GM12878 (cell line): ENCODE results near the gene TANC1. TPM values are rescaled to one million over a fixed set of nuclear protein-coding genes. Genes with fewer than 3 reads are reported as not detected.

Experiments used
- ATAC-seq: fragments of 200-7000 bp; cut with Tn5 transposase; 3 replicates; pipeline ENCODE4 v1.9.1; 2020; ENCODE audit warnings: mild to moderate bottlenecking, moderate library complexity
- BruUV-seq: library from RNA; stranded (reverse); fragments of 400-500 nt; replicated peaks from 2 replicates; lab custom pipeline; 2021; lab: Mats Ljungman, UMichigan
- CTCF ChIA-PET: fragments of 300-600 bp; sonication (Branson Sonifier 250); formaldehyde crosslinking; extraction: SDS; loops from one replicate; lab custom pipeline; 2021; ENCODE audit warnings: inconsistent platforms; lab: Yijun Ruan, JAX
- POLR2A ChIA-PET: fragments of 350-600 bp; formaldehyde crosslinking; extraction: SDS; loops from one replicate; lab custom pipeline; 2021; ENCODE audit warnings: inconsistent platforms; lab: Charles Lee
- RAD21 ChIA-PET: fragments of 300-600 bp; sonication (Branson Sonifier 250); formaldehyde crosslinking; loops from one replicate; lab custom pipeline; 2023; ENCODE audit warnings: antibody characterized with exemption; ENCODE audit not compliant: unreplicated experiment; lab: Charles Lee
- SMC1A ChIA-PET: fragments of 300-600 bp; sonication (Branson Sonifier 250); formaldehyde crosslinking; loops from one replicate; lab custom pipeline; 2023; ENCODE audit not compliant: unreplicated experiment, uncharacterized antibody; lab: Charles Lee
- DNase-seq: peaks from one replicate; pipeline ENCODE4 v3.0.0-alpha.2; 2011; ENCODE audit warnings: low read depth, low spot score
- FAIRE-seq: peaks from 3 replicates; lab custom pipeline; 2011; peaks lifted over from hg19 to GRCh38; lab: Jason Lieb, UNC
- H2AFZ ChIP-seq: 2 replicates; pipeline ENCODE4 v1.6.0; 2011; ENCODE audit warnings: low read depth, low read length, control low read depth; ENCODE audit not compliant: control insufficient read depth
- H3K27ac ChIP-seq: 2 replicates; pipeline ENCODE4 v1.5.1; 2011; ENCODE audit warnings: control low read depth; ENCODE audit not compliant: control insufficient read depth, insufficient read depth
- H3K27me3 ChIP-seq, 2 experiments: replicated peaks in 1 of 2; 2 replicates each; pipeline versions ENCODE4 v1.6.0 to v1.6.1; 2011; ENCODE audit warnings: low read length in 1 of 2; ENCODE audit not compliant: control insufficient read depth in 2 of 2, insufficient read depth in 2 of 2
- H3K36me3 ChIP-seq, 2 experiments: 2 replicates each; pipeline ENCODE4 v1.5.1; 2011; ENCODE audit warnings: low read length in 1 of 2; ENCODE audit not compliant: control insufficient read depth in 2 of 2, insufficient read depth in 2 of 2
- H3K4me1 ChIP-seq: 2 replicates; pipeline ENCODE4 v1.6.1; 2011; ENCODE audit warnings: mild to moderate bottlenecking, low read length, moderate library complexity, mixed read lengths; ENCODE audit not compliant: control insufficient read depth, insufficient read depth
- H3K4me2 ChIP-seq: 2 replicates; pipeline ENCODE4 v1.6.0; 2011; ENCODE audit warnings: control low read depth; ENCODE audit not compliant: control insufficient read depth, insufficient read depth
- H3K4me3 ChIP-seq: fragments of 200-600 bp; sonication (generic); 2 replicates; pipeline ENCODE4 v1.5.1; 2016
- H3K79me2 ChIP-seq: 2 replicates; pipeline ENCODE4 v1.6.0; 2011; ENCODE audit warnings: low read length; ENCODE audit not compliant: control insufficient read depth, insufficient read depth
- H3K9ac ChIP-seq: 2 replicates; pipeline ENCODE4 v1.8.0; 2011; ENCODE audit warnings: low read length, control low read depth, mixed read lengths; ENCODE audit not compliant: control insufficient read depth, insufficient read depth
- H3K9me3 ChIP-seq: replicated peaks from 3 replicates; pipeline ENCODE4 v1.5.1; 2011; ENCODE audit warnings: mild to moderate bottlenecking, low read length; ENCODE audit not compliant: control insufficient read depth, insufficient read depth
- H4K20me1 ChIP-seq: 2 replicates; pipeline ENCODE4 v1.6.0; 2011; ENCODE audit not compliant: control insufficient read depth, insufficient read depth
- CREM ChIP-seq: IDR thresholded peaks from 2 replicates; pipeline ENCODE4 v1.6.1; 2014; ENCODE audit warnings: antibody characterized with exemption, low read depth
- HDAC6 ChIP-seq: fragments of 200-600 bp; sonication (generic); IDR thresholded peaks from one replicate; pipeline ENCODE4 v1.8.0; 2017; ENCODE audit warnings: antibody characterized with exemption; ENCODE audit not compliant: unreplicated experiment
- STAT1 ChIP-seq: fragments of 450-650 bp; conservative IDR thresholded peaks from 2 replicates; pipeline ENCODE4 v1.6.1; 2014; ENCODE audit warnings: antibody characterized with exemption, mild to moderate bottlenecking
- ZNF274 ChIP-seq: IDR thresholded peaks from one replicate; pipeline ENCODE4 v1.8.0; 2011; ENCODE audit not compliant: insufficient read length, insufficient read depth
- WGBS: methylation state at CpG from one replicate; pipeline ENCODE4 v1.1.6; 2016; ENCODE audit warnings: low lambda C conversion rate; ENCODE audit not compliant: insufficient replicate concordance, insufficient coverage; ENCODE audit errors: missing lambda C conversion rate; 5-methylcytosine and 5-hydroxymethylcytosine counted together
- in situ Hi-C: fragments of 300-500 bp; cut with MboI; formaldehyde crosslinking; loops from 9 replicates; pipeline ENCODE4 v1.14.3; 2018; ENCODE audit warnings: mixed read lengths
- intact Hi-C: fragments of 100-400 bp; cut with micrococcal nuclease; formaldehyde crosslinking; loops from one replicate; pipeline ENCODE4 v1.14.2; 2022; ENCODE audit not compliant: unreplicated experiment
- polyA plus RNA-seq, 11 experiments: library from polyadenylated mRNA; depleted of rRNA in 4 of 11; unstranded in 6 of 11; stranded (reverse) in 5 of 11; fragments of >200 nt; fragmentation: Nextera tagmentation in 4 of 11; fragmentation: Illumina TruSeq in 1 of 11; extraction: Ambion mirVana in 4 of 11; extraction: Trizol in 1 of 11; gene quantifications; 1 replicate in 1 of 11; 2 replicates in 10 of 11; pipeline versions ENCODE4 v1.2.1 to v1.2.3, GENCODE V29; 2011 to 2016; ENCODE audit warnings: inconsistent platforms in 2 of 11, missing spikeins in 2 of 11, low read depth in 1 of 11
- total RNA-seq, 4 experiments: library from RNA; depleted of rRNA in 3 of 4; stranded (reverse); fragments of >200 nt in 3 of 4; fragmentation: Illumina TruSeq in 1 of 4; extraction: Trizol in 1 of 4; gene quantifications; 2 replicates each; pipeline versions ENCODE4 v1.2.1 to v1.2.3, GENCODE V29; 2013 to 2021
- TF ChIP-seq, protein P1 (sequence below): IDR thresholded peaks from 2 replicates; pipeline ENCODE4 v1.6.1; 2011; ENCODE audit warnings: low read depth, low read length, improper control_type of control experiment, borderline replicate concordance
- TF ChIP-seq, protein P2 (sequence below): fragments of 450-650 bp; IDR thresholded peaks from 2 replicates; pipeline ENCODE4 v1.6.1; 2016; ENCODE audit warnings: mild to moderate bottlenecking

The TANC1 gene
- total and polyA plus RNA-seq, 10 of the 15 experiments (the other 5 are each of a cell fraction or from before 2014, with no cell fraction given), result 0.05 to 5.0 (median 0.34) TPM

DNA sequence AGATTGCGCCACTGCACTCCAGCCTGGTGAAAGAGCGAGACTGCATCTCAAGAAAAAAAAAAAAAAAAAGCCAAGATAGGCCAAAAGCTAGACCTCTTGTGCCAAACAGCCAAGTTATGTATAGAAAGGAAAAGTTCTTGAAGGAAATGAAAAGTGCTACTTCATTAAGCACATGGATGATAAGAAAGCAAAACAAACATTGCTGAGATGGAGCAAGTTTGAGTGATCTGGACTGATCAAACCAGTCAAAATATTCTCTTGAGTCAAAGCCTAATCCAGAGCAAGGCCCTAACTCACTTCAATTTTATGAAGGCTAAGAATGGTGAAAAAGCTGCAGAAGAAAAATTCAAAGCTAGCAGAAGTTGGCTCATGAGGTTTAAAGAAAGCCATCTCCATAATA, 28.1 kb upstream of the TANC1 start:
- no TSS peak for BruUV-seq
- RAD21 ChIA-PET, result no interaction called here

DNA sequence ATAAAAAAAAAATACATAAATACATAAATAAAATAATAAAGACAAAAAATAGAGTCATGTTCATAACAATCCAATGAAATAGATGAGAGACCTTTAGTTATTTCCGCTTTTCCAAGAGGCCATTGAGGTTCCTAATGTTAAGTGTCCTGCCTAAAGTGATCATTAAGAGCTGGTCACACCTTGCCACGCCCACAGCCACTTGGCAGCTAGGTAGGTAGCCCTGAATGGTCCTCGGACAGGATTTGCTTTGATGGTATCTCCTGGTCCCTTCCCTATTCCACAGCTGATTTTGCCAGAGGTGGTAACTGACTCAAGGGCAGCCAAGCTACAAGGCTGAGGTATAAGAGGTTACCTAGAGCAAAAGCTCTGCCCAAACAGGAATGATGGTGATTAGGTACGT, 24.5 kb upstream of the TANC1 start:
- CTCF ChIA-PET, result interaction anchor here (0.6 kb wide), 1 partner anchor 514 kb away, joined by 4 read pairs; no protein-coding TSS in a partner anchor
- Histone ChIP-seq H3K27me3 (no peaks in the 10 kb centered on the region), H3K4me2 (no peak overlapping the region), H3K4me1 (no peaks in the 10 kb centered on the region), H3K36me3 (no peaks in the 10 kb centered on the region), H4K20me1 (no peaks in the 10 kb centered on the region), H3K9me3 (no peaks in the 10 kb centered on the region), H3K4me3 (no peak overlapping the region), H3K79me2 (no peaks in the 10 kb centered on the region), H2AFZ (no peak overlapping the region), H3K9ac (no peak overlapping the region), H3K27ac (no peak overlapping the region)
- 38% methylated on average over 4 of the region's 4 CpGs for WGBS
- FAIRE-seq (no peak), DNase-seq (no peak), ATAC-seq (no peak)
- POLR2A ChIA-PET, result no interaction called here
- in situ Hi-C loops (no loop called here), intact Hi-C loops (no loop called here)
- RAD21 ChIA-PET, result interaction anchor here (0.7 kb wide), 1 partner anchor 11 kb away, joined by 5 read pairs; no protein-coding TSS in a partner anchor
- TF ChIP-seq ZNF274 (no peak), STAT1 (no peak), HDAC6 (no peak)
- BruUV-seq, result no TSS peak
- SMC1A ChIA-PET, result no interaction called here

More for the DNA sequence above, 28.1 kb upstream of the TANC1 start:
- Histone ChIP-seq H3K4me3 (no peak overlapping the region), H3K27me3 (no peaks in the 10 kb centered on the region; a peak in 1 of 4 replicates), H3K27ac (no peak overlapping the region), H2AFZ (no peak overlapping the region), H3K79me2 (no peaks in the 10 kb centered on the region), H3K9ac (no peak overlapping the region), H3K4me1 (no peaks in the 10 kb centered on the region), H3K4me2 (no peak overlapping the region), H3K9me3 (no peaks in the 10 kb centered on the region), H3K36me3 (no peaks in the 10 kb centered on the region), H4K20me1 (no peaks in the 10 kb centered on the region)
- TF ChIP-seq CREM, result no peak
- TF ChIP-seq, protein P1, sequence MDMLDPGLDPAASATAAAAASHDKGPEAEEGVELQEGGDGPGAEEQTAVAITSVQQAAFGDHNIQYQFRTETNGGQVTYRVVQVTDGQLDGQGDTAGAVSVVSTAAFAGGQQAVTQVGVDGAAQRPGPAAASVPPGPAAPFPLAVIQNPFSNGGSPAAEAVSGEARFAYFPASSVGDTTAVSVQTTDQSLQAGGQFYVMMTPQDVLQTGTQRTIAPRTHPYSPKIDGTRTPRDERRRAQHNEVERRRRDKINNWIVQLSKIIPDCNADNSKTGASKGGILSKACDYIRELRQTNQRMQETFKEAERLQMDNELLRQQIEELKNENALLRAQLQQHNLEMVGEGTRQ, result no peak
- TF ChIP-seq, protein P2, sequence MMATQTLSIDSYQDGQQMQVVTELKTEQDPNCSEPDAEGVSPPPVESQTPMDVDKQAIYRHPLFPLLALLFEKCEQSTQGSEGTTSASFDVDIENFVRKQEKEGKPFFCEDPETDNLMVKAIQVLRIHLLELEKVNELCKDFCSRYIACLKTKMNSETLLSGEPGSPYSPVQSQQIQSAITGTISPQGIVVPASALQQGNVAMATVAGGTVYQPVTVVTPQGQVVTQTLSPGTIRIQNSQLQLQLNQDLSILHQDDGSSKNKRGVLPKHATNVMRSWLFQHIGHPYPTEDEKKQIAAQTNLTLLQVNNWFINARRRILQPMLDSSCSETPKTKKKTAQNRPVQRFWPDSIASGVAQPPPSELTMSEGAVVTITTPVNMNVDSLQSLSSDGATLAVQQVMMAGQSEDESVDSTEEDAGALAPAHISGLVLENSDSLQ, result no peak
- ATAC-seq, result no peak
- intact Hi-C loops, result no loop called here
- SMC1A ChIA-PET, result no interaction called here
- CTCF ChIA-PET, result no interaction called here
- in situ Hi-C loops, result no loop called here
- POLR2A ChIA-PET, result no interaction called here
- 90% methylated on average over 2 of the region's 2 CpGs for WGBS
- FAIRE-seq, result no peak
- DNase-seq, result no peak
